ENCODE measurements around the gene SP1.
"Not testable (repeated sequence)": the region's sequence is repeated elsewhere in the genome, so short reads cannot be mapped to it uniquely, and the experiment has no call there.

The SP1 gene

DNA sequence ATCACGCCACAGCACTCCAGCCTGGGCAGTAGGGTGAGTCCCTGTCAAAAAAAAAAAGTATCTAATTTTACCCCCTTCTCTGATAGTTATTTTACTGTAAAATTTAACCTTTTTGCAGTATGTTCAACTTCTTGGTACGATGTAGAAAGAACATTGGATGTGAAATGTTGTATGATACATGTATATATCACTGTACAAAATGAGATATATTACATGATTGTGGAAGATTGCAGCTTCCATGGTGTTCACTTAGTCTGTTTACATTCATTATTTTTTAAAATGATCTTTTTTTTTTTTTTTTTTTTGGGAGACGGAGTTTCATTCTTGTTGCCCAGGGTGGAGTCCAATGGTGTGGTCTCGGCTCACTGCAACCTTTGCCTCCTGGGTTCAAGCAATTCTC is 9.0 kb downstream of the SP1 start:
- TF ChIP-seq, protein P1, sequence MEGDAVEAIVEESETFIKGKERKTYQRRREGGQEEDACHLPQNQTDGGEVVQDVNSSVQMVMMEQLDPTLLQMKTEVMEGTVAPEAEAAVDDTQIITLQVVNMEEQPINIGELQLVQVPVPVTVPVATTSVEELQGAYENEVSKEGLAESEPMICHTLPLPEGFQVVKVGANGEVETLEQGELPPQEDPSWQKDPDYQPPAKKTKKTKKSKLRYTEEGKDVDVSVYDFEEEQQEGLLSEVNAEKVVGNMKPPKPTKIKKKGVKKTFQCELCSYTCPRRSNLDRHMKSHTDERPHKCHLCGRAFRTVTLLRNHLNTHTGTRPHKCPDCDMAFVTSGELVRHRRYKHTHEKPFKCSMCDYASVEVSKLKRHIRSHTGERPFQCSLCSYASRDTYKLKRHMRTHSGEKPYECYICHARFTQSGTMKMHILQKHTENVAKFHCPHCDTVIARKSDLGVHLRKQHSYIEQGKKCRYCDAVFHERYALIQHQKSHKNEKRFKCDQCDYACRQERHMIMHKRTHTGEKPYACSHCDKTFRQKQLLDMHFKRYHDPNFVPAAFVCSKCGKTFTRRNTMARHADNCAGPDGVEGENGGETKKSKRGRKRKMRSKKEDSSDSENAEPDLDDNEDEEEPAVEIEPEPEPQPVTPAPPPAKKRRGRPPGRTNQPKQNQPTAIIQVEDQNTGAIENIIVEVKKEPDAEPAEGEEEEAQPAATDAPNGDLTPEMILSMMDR (IDR thresholded peaks at IDR 0.05; ENCODE audit: low read depth, low read length, missing control alignments): no peak
- DNase-seq (ENCODE audit: low read depth): no peak
- no peak overlapping the region for H3K4me3 ChIP-seq (ENCODE audit: low read depth, low read length)

DNA sequence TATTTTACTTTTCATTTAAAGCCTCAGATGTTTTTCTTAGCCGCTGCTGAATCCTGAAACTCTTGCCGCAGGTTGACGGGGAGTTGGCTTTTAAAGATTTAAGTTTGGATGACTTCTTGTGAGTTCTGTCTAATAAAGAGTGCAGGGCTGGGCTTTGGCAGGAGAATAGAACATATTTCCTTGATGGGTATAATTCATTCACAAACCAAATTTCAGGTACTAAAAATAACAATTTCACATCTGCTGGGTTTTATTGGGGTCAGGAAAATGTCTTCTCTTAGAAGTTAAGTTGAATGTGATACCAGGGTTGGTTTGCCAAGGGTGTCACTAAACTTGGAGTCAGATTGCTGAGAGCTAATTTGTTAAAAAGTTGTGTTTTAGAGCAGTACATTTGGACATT is 9.7 kb downstream of the SP1 start:
- TF ChIP-seq, protein P1 (IDR thresholded peaks at IDR 0.05; ENCODE audit: low read depth, low read length, missing control alignments): no peak
- no peak for DNase-seq (ENCODE audit: low read depth)
- no peak overlapping the region for H3K4me3 ChIP-seq (ENCODE audit: low read depth, low read length)

DNA sequence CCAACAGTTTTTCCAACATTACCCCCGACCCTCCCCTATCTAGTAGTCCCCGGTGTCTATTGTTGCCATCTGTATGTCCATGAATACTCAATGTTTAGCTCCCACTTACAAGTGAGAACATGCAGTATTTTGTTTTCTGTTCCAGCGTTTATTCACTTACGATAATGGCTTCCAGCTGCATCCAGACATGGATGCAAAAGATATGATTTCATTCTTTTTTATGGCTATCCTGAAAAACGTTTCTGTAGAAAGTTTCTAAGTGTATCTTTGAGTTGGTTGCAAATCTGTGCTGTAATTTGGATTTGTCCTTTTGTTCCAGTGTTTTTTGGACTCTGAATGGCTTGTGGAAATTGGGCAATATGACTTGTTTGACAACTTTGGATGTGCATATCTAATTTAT is 11.7 kb downstream of the SP1 start:
- H3K4me3 ChIP-seq (ENCODE audit: low read depth, low read length): no peak overlapping the region
- TF ChIP-seq, protein P1 (IDR thresholded peaks at IDR 0.05; ENCODE audit: low read depth, low read length, missing control alignments): no peak
- DNase-seq (ENCODE audit: low read depth): no peak

DNA sequence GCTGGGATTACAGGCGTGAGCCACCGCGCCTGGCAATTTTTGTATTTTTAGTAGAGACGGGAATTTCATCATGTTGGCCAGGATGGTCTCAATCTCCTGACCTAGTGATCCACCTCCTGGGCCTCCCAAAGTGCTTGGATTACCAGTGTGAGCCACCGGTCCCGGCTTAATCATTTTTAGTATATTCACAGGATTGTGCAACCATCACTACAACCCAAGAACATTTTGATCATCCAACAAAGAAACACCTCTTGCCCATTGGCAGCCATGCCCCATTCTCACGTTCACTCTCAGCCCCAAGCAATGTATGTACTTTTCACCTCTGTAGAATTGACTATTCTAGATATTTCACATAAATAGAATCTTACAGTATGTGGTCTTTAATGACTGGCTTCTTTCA is 19.9 kb downstream of the SP1 start:
- DNase-seq (ENCODE audit: low read depth): no peak
- H3K4me3 ChIP-seq (ENCODE audit: low read depth, low read length): no peak overlapping the region
- TF ChIP-seq, protein P1 (IDR thresholded peaks at IDR 0.05; ENCODE audit: low read depth, low read length, missing control alignments): no peak

DNA sequence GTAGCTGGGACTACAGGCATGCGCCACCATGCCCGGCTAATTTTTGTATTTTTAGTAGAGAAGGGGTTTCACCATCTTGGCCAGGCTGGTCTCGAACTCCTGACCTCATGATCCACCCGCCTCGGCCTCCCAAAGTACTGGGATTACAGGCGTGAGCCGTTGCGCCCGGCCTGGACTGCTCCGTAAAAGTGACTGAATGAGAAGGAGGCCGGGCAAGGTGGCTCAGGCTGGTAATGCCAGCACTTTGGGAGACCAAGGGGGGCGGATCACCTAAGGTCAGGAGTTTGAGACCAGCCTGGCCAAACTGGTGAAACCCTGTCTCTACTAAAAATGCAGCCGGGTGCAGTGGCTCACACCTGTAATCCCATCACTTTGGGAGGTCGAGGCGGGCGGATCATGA is 22.4 kb downstream of the SP1 start:
- H3K4me3 ChIP-seq (ENCODE audit: low read depth, low read length); DNase-seq (ENCODE audit: low read depth): not testable (repeated sequence)

DNA sequence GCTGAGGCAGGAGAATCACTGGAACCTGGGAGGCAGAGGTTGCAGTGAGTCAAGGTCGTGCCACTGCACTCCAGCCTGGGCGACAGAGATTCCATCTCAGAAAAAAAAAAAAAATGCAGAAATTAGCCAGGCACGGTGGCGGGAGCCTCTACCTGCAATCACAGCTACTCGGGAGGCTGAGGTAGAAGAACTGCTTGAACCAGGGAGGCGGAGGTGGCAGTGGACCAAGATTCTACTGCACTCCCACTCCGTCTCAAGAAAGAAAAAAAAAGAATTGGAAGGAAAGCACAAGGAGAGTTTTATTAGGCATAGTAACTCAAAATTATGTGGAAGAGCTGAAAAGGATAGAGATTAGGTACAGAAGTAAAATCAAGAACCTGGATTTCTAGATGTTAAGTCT is 22.9 kb downstream of the SP1 start:
- H3K4me3 ChIP-seq (ENCODE audit: low read depth, low read length): no peak overlapping the region
- DNase-seq (ENCODE audit: low read depth): no peak
- TF ChIP-seq, protein P1 (IDR thresholded peaks at IDR 0.05; ENCODE audit: low read depth, low read length, missing control alignments): no peak

DNA sequence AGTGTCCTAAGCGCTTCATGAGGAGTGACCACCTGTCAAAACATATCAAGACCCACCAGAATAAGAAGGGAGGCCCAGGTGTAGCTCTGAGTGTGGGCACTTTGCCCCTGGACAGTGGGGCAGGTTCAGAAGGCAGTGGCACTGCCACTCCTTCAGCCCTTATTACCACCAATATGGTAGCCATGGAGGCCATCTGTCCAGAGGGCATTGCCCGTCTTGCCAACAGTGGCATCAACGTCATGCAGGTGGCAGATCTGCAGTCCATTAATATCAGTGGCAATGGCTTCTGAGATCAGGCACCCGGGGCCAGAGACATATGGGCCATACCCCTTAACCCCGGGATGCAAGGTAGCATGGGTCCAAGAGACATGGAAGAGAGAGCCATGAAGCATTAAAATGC is 31.0 kb downstream of the SP1 start:
- TF ChIP-seq, protein P1 (IDR thresholded peaks at IDR 0.05; ENCODE audit: low read depth, low read length, missing control alignments): no peak
- no peak for DNase-seq (ENCODE audit: low read depth)

More for the DNA sequence above, 31.0 kb downstream of the SP1 start:
- no peak overlapping the region for H3K4me3 ChIP-seq (ENCODE audit: low read depth, low read length)
